Esophagus squamous epithelium (tissue), 5 donors: Measurements from ENCODE around the gene MAN2A1. TPM values are rescaled to one million over a fixed set of nuclear protein-coding genes. Genes with fewer than 3 reads are reported as not detected.

Experiments used
- DNase-seq: peaks from one replicate; lab custom pipeline; 2025; lab: John Stamatoyannopoulos, UW
- H3K27ac ChIP-seq, 4 donors: fragments of 200-600 bp; sonication (generic); one replicate each; pipeline ENCODE4 v1.5.1; 2016 to 2019; ENCODE audit warnings: mild to moderate bottlenecking in 1 of 4
- H3K27me3 ChIP-seq, 4 donors: fragments of 200-600 bp; sonication (generic); 1 replicate in 3 of 4; 2 replicates in 1 of 4; pipeline versions ENCODE4 v1.5.1 to v1.6.0; 2017 to 2021; ENCODE audit warnings: antibody characterized with exemption in 1 of 4
- H3K36me3 ChIP-seq, 3 donors: fragments of 200-600 bp; sonication (generic); one replicate each; pipeline ENCODE4 v1.5.1; 2016 to 2019
- H3K4me1 ChIP-seq, 3 donors: fragments of 200-600 bp; sonication (generic); one replicate each; pipeline ENCODE4 v1.5.1; 2017 to 2019
- H3K4me3 ChIP-seq, 4 donors: fragments of 200-600 bp; sonication (generic); 1 replicate in 3 of 4; 2 replicates in 1 of 4; pipeline ENCODE4 v1.5.1; 2016 to 2019; ENCODE audit warnings: mild to moderate bottlenecking in 2 of 4, moderate library complexity in 1 of 4
- H3K9me3 ChIP-seq, 3 donors: fragments of 200-600 bp; sonication (generic); one replicate each; pipeline ENCODE4 v1.5.1; 2016 to 2019
- CTCF ChIP-seq, 6 experiments: fragments of 450-650 bp in 4 of 6; fragments of 200-600 bp in 2 of 6; sonication (generic) in 2 of 6; IDR thresholded peaks; one replicate each; pipeline ENCODE4 v1.5.1; 2016 to 2019; ENCODE audit warnings: antibody characterized with exemption in 6 of 6, mild to moderate bottlenecking in 4 of 6, moderate library complexity in 4 of 6
- POLR2A ChIP-seq, 4 donors: fragments of 450-650 bp; IDR thresholded peaks; one replicate each; pipeline ENCODE4 v1.6.1; 2017; ENCODE audit warnings: antibody characterized with exemption in 4 of 4, mild to moderate bottlenecking in 4 of 4, moderate library complexity in 3 of 4
- WGBS, 2 donors: methylation state at CpG; one replicate each; pipeline ENCODE4 v1.1.5; 2018; 5-methylcytosine and 5-hydroxymethylcytosine counted together
- intact Hi-C: fragments of 100-400 bp; cut with DNase I; formaldehyde crosslinking; loops from one replicate; pipeline ENCODE4 v1.15.0; 2022
- total RNA-seq, 4 donors: library from RNA; depleted of rRNA; stranded (reverse); fragments of >200 nt; gene quantifications; one replicate each; pipeline ENCODE4 v1.1.0, GENCODE V29; 2016
- donor health status: DM: yes; HTN: yes; CAD: no.

Gene MAN2A1
- total RNA-seq, 4 donors from 2014 or later: 27.4 to 40.1 (median 37.4) TPM

DNA sequence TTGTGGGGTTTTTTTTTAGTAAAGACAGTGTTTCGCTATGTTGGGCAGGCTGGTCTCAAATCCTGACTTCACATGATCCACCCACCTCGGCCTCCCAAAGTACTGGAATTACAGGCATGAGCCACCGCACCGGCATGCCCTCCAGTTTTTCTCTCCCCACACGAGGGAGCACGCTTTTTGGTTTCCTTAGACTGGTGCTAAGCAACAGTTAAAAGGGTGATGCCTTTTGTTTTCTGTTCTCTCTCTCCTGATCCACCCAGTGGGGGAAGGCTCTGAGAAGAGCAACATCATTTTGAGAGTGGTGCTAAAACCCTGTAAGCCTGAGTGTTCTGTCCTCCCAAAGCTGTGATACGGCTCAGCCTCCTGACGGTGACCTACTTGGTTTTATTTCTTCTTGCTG, 146.6 kb downstream of the MAN2A1 start:
- no peak for DNase-seq
- no peaks in the 10 kb centered on the region for H3K27me3 ChIP-seq
- no peaks in the 10 kb centered on the region for H3K9me3 ChIP-seq
- no peak overlapping the region for H3K4me3 ChIP-seq
- peaks cover 0 to 40% (median 4%) of the 10 kb centered on the region in 3 donors for H3K36me3 ChIP-seq
- no peak for TF ChIP-seq POLR2A (IDR thresholded peaks at IDR 0.05)
- no peak for TF ChIP-seq CTCF (IDR thresholded peaks at IDR 0.05)
- H3K4me1 ChIP-seq: no peaks in the 10 kb centered on the region
- intact Hi-C loops: no loop called here
- 85 to 99% methylated on average over 6 to 8 of the region's 8 CpGs for WGBS, 2 donors
- H3K27ac ChIP-seq: no peak overlapping the region

- TF ChIP-seq CTCF (IDR thresholded peaks at IDR 0.05): no peak
- no peak for TF ChIP-seq POLR2A (IDR thresholded peaks at IDR 0.05)
- WGBS, 2 donors: 89 to 92% methylated on average over 6 of the region's 6 CpGs
- no peaks in the 10 kb centered on the region for H3K4me1 ChIP-seq
- no peaks in the 10 kb centered on the region for H3K27me3 ChIP-seq
- DNase-seq: no peak
- no peak overlapping the region for H3K27ac ChIP-seq
- H3K9me3 ChIP-seq: no peaks in the 10 kb centered on the region
- intact Hi-C loops: no loop called here
- H3K36me3 ChIP-seq: peaks cover 0 to 45% (median 4%) of the 10 kb centered on the region in 3 donors
- H3K4me3 ChIP-seq: no peak overlapping the region
Observed at GRCh38 chr5:109837231-109837861, 147.6 kb downstream of the MAN2A1 start.

GRCh38 chr5:109838157-109838556, 148.4 kb downstream of the MAN2A1 start:
- Histone ChIP-seq H3K9me3 (no peaks in the 10 kb centered on the region), H3K27ac (no peak overlapping the region), H3K4me1 (no peaks in the 10 kb centered on the region), H3K4me3 (no peak overlapping the region), H3K27me3 (no peaks in the 10 kb centered on the region), H3K36me3 (peaks cover 0 to 48% (median 4%) of the 10 kb centered on the region in 3 donors)
- intact Hi-C loops: no loop called here
- WGBS, 2 donors: 88 to 100% methylated on average over 1 of the region's 1 CpG
- TF ChIP-seq POLR2A (IDR thresholded peaks at IDR 0.05): no peak
- no peak for TF ChIP-seq CTCF (IDR thresholded peaks at IDR 0.05)
- DNase-seq: no peak

- intact Hi-C loops: no loop called here
- WGBS, 2 donors: 90 to 92% methylated on average over 4 of the region's 4 CpGs
- Histone ChIP-seq H3K36me3 (peaks cover 0 to 74% (median 4%) of the 10 kb centered on the region in 3 donors), H3K4me3 (no peak overlapping the region), H3K4me1 (no peaks in the 10 kb centered on the region), H3K27me3 (no peaks in the 10 kb centered on the region), H3K9me3 (no peaks in the 10 kb centered on the region), H3K27ac (no peak overlapping the region)
- TF ChIP-seq CTCF (IDR thresholded peaks at IDR 0.05) (peak in 1 of 6 experiments; percentile 4), POLR2A (IDR thresholded peaks at IDR 0.05) (no peak)
- no peak for DNase-seq
Observed at GRCh38 chr5:109844148-109844547, 154.4 kb downstream of the MAN2A1 start.

DNA sequence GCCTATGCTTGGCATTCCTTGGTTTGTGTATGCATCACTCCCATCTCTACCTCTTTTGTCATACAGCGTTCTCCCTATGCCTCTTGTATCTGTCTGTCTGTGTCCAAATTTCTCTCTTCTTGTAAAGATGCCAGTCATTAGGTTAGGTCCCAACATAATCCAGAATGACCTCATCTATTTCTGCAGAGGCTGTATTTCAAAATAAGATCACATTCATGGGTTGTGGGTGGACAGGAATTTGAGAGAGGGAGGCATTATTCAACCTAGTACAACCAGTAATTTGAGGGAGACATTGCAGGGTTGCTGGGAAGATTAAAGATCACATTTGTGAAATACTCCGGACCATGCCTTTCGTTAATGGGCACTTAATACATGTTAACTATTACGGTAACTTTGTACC, 155.0 kb downstream of the MAN2A1 start:
- TF ChIP-seq CTCF (IDR thresholded peaks at IDR 0.05): no peak
- DNase-seq: no peak
- no peak overlapping the region for H3K4me3 ChIP-seq
- no peaks in the 10 kb centered on the region for H3K4me1 ChIP-seq
- intact Hi-C loops: no loop called here
- no peaks in the 10 kb centered on the region for H3K27me3 ChIP-seq
- peaks cover 0 to 79% (median 3%) of the 10 kb centered on the region in 3 donors for H3K36me3 ChIP-seq
- WGBS, 2 donors: 83% methylated on average over 4 of the region's 4 CpGs
- no peaks in the 10 kb centered on the region for H3K9me3 ChIP-seq
- no peak overlapping the region for H3K27ac ChIP-seq
